WTC11 (cell line): ENCODE data around the gene BRD1.

Experiments used
- ATF6 ChIP-seq: sonication (generic); formaldehyde crosslinking; IDR thresholded peaks from 2 replicates; pipeline ENCODE4 v1.8.1; 2023; ENCODE audit warnings: mild to moderate bottlenecking, missing genetic modification reagents
- CTCF ChIP-seq: fragments of 200-600 bp; IDR thresholded peaks from 2 replicates; pipeline ENCODE4 v1.8.0; 2022; ENCODE audit warnings: antibody characterized with exemption
- HMGXB4 ChIP-seq: sonication (generic); formaldehyde crosslinking; IDR thresholded peaks from 2 replicates; pipeline ENCODE4 v1.8.1; 2023; ENCODE audit warnings: mild to moderate bottlenecking, moderate library complexity, missing genetic modification reagents
- JUN ChIP-seq: sonication (generic); formaldehyde crosslinking; IDR thresholded peaks from 2 replicates; pipeline ENCODE4 v1.8.0; 2023; ENCODE audit warnings: mild to moderate bottlenecking, missing genetic modification reagents
- MAX ChIP-seq: sonication (generic); formaldehyde crosslinking; IDR thresholded peaks from 2 replicates; pipeline ENCODE4 v1.8.0; 2022; ENCODE audit warnings: mild to moderate bottlenecking, missing genetic modification reagents
- NR3C1 ChIP-seq: sonication (generic); formaldehyde crosslinking; conservative IDR thresholded peaks from 2 replicates; pipeline ENCODE4 v1.8.1; 2023; ENCODE audit warnings: low read depth, mild to moderate bottlenecking, missing genetic modification reagents
- SOX15 ChIP-seq: fragments of 250-450 bp; sonication (Bioruptor Pico); IDR thresholded peaks from 2 replicates; pipeline ENCODE4 v1.9.0; 2021; ENCODE audit warnings: mild to moderate bottlenecking
- SP1 ChIP-seq: sonication (generic); formaldehyde crosslinking; conservative IDR thresholded peaks from 2 replicates; pipeline ENCODE4 v1.8.1; 2022; ENCODE audit warnings: missing genetic modification reagents
- TP53 ChIP-seq: sonication (generic); formaldehyde crosslinking; IDR thresholded peaks from 2 replicates; pipeline ENCODE4 v1.8.1; 2023; ENCODE audit warnings: mild to moderate bottlenecking, missing genetic modification reagents
- USF2 ChIP-seq: sonication (generic); formaldehyde crosslinking; IDR thresholded peaks from 2 replicates; pipeline ENCODE4 v1.8.1; 2023; ENCODE audit warnings: mild to moderate bottlenecking, missing genetic modification reagents, moderate library complexity
- ZBTB21 ChIP-seq: sonication (generic); formaldehyde crosslinking; IDR thresholded peaks from 2 replicates; pipeline ENCODE4 v1.8.1; 2023; ENCODE audit warnings: mild to moderate bottlenecking, missing genetic modification reagents, borderline replicate concordance
- ZNF423 ChIP-seq: fragments of 250-450 bp; sonication (Bioruptor Pico); IDR thresholded peaks from 2 replicates; pipeline ENCODE4 v2.1.2; 2022; ENCODE audit warnings: mild to moderate bottlenecking, moderate library complexity

- no peak for TF ChIP-seq CTCF
- TF ChIP-seq NR3C1 (CRISPR knock-in tag), result no peak
- TF ChIP-seq TP53, result no peak
- TF ChIP-seq ZBTB21, result no peak
- TF ChIP-seq MAX, result no peak
- TF ChIP-seq SOX15 (CRISPR knock-in tag), result no peak
- no peak for TF ChIP-seq USF2
- TF ChIP-seq ZNF423 (CRISPR knock-in tag), result no peak
- no peak for TF ChIP-seq JUN (CRISPR knock-in tag)
- no peak for TF ChIP-seq HMGXB4
- no peak for TF ChIP-seq ATF6 (CRISPR knock-in tag)
- TF ChIP-seq SP1 (CRISPR knock-in tag), result no peak
Observed at GRCh38 chr22:49828599-49828965, 909 bp upstream of the BRD1 start.
